Measurements from ENCODE around the gene WDR1. TPM values are rescaled to one million over a fixed set of nuclear protein-coding genes. Genes with fewer than 3 reads are reported as not detected.
A peak's percentile ranks its signal among the peaks of the same experiment; 100 is the strongest.

The WDR1 gene
- total and polyA plus RNA-seq, 2 of the 13 experiments (the other 11 are each of a cell fraction or from before 2014, with no cell fraction given), result 106 to 198 TPM

GRCh38 chr4:10111067-10111801, 5.4 kb downstream of the WDR1 start:
- peaks cover 37 to 79% of the 10 kb centered on the region in 2 experiments for H3K36me3 ChIP-seq (replicated peaks in 1 of 2; ENCODE audit: control insufficient read depth in 1 of 2, insufficient read depth in 2 of 2, low read length in 2 of 2)
- H3K27me3 ChIP-seq (ENCODE audit: control insufficient read depth in 1 of 2, insufficient read depth in 2 of 2, low read length in 2 of 2), result no peaks in the 10 kb centered on the region
- ChIA-PET CTCF (ENCODE audit: low intra/inter-chr PET ratio, low total read pairs) (no interaction called here), POLR2A (no interaction called here)
- no peak overlapping the region for H3K4me2 ChIP-seq (ENCODE audit: low read depth, low read length)
- intact Hi-C loops (cut with micrococcal nuclease; ENCODE audit: unreplicated experiment) (no loop called here), in situ Hi-C loops (cut with HindIII; ENCODE audit: extremely low pct_ligation_motif_present, low pct_unique_long_range_greater_than_20kb) (no loop called here)
- peaks cover 94% of the 10 kb centered on the region for H3K4me1 ChIP-seq (ENCODE audit: insufficient read depth, low read length)
- peaks cover 54% of the 10 kb centered on the region for H4K20me1 ChIP-seq (ENCODE audit: insufficient read depth, low read length)
- BruUV-seq (replicated peaks), result no TSS peak
- no peak for ATAC-seq
- no peak overlapping the region for H3K27ac ChIP-seq (ENCODE audit: extremely low read length, insufficient read depth, low read length)
- H3K79me2 ChIP-seq (ENCODE audit: insufficient read depth, low read length), result peaks cover 98% of the 10 kb centered on the region
- H2AFZ ChIP-seq (ENCODE audit: low read length), result no peak overlapping the region
- peak; percentile 54 for TF ChIP-seq AGO2 (optimal IDR thresholded peaks at IDR 0.05; ENCODE audit: low read depth, low read length)
- TF ChIP-seq SMYD3 (CRISPR knock-in tag; IDR thresholded peaks at IDR 0.05), result no peak
- peak; percentile 30; the same call in 1 of the 2 replicates for TF ChIP-seq RBFOX2 (IDR thresholded peaks at IDR 0.05; ENCODE audit: low read depth, low read length)
- no peak for TF ChIP-seq SNAPC4 (CRISPR knock-in tag; IDR thresholded peaks at IDR 0.05)
- no peak for TF ChIP-seq ZFP36L2 (CRISPR knock-in tag; IDR thresholded peaks at IDR 0.05)
- no peak for TF ChIP-seq RFX1 (IDR thresholded peaks at IDR 0.05)
- TF ChIP-seq POLR2A (IDR thresholded peaks at IDR 0.05; ENCODE audit: insufficient read depth in 1 of 2, low read depth in 2 of 2, low read length in 2 of 2), result peak in 1 of 2 experiments; percentile 12; a peak in 1 of 4 replicates
- no peak for TF ChIP-seq ZBTB2 (CRISPR knock-in tag; IDR thresholded peaks at IDR 0.05; ENCODE audit: low read depth)
- TF ChIP-seq ZBTB10 (CRISPR knock-in tag; IDR thresholded peaks at IDR 0.05; ENCODE audit: borderline replicate concordance), result no peak
- no peak for FAIRE-seq
- no peaks in the 10 kb centered on the region for H3K9me3 ChIP-seq (ENCODE audit: low read length)
- WGBS (ENCODE audit: low lambda C conversion rate), result 95% methylated on average over 11 of the region's 13 CpGs
- no peak overlapping the region for H3K9ac ChIP-seq (ENCODE audit: insufficient read depth, low read depth, low read length)
- DNase-seq (ENCODE audit: low spot score), result no peak
- H3K4me3 ChIP-seq (replicated peaks in 1 of 3; ENCODE audit: insufficient read depth in 1 of 3, low read depth in 2 of 3, low read length in 3 of 3), result no peak overlapping the region
